NCI-H187 treated with DMSO at 0.1 percent for 48 hours (cell line): Measurements from ENCODE around the gene LGR6.
"Not testable (repeated sequence)": the region's sequence is repeated elsewhere in the genome, so short reads cannot be mapped to it uniquely, and the experiment has no call there.

Experiments used
- DNase-seq: peaks from one replicate; lab custom pipeline; 2025; lab: John Stamatoyannopoulos, UW

LGR6 gene

GRCh38 chr1:202160377-202160940, 33.1 kb upstream of the LGR6 start, which contains the start of gene PTPN7:
TSS of gene PTPN7 (minus strand) at chr1:202160602. CDS start at chr1:202159402, 1,200 bp downstream.
- DNase-seq = no peak

- DNase-seq = no peak
These were observed 32.2 kb upstream of the LGR6 start for GRCh38 chr1:202161151-202162046.

GRCh38 chr1:202162047-202162417, 31.6 kb upstream of the LGR6 start:
- DNase-seq = no peak

- no peak for DNase-seq
These were observed 30.9 kb upstream of the LGR6 start for GRCh38 chr1:202162418-202163280.

GRCh38 chr1:202163281-202164270, 30.0 kb upstream of the LGR6 start:
- no peak for DNase-seq

GRCh38 chr1:202164271-202165037, 29.1 kb upstream of the LGR6 start:
- DNase-seq = no peak

GRCh38 chr1:202165267-202165941, 28.2 kb upstream of the LGR6 start:
- DNase-seq = no peak

- DNase-seq = no peak
These were observed 27.4 kb upstream of the LGR6 start for GRCh38 chr1:202165942-202166843.

- not testable (repeated sequence) for DNase-seq
These were observed 26.5 kb upstream of the LGR6 start for GRCh38 chr1:202167054-202167453.

- DNase-seq = no peak
These were observed 25.7 kb upstream of the LGR6 start for GRCh38 chr1:202167708-202168415.

GRCh38 chr1:202168861-202169260, 24.7 kb upstream of the LGR6 start:
- DNase-seq = no peak

- DNase-seq = peak; percentile 20
These were observed 22.9 kb upstream of the LGR6 start for GRCh38 chr1:202170726-202171125.

- no peak for DNase-seq
These were observed 22.1 kb upstream of the LGR6 start for GRCh38 chr1:202171292-202172014.

GRCh38 chr1:202172015-202172355, 21.6 kb upstream of the LGR6 start:
- no peak for DNase-seq

- DNase-seq = no peak
These were observed 19.6 kb upstream of the LGR6 start for GRCh38 chr1:202173993-202174392.

- no peak for DNase-seq
These were observed 16.4 kb upstream of the LGR6 start for GRCh38 chr1:202176949-202177927.
